Measurements from ENCODE around the gene GSK3B.

Gene GSK3B

GRCh38 chr3:119939077-119939476 is 155.2 kb downstream of the GSK3B start:
- no peak for DNase-seq
- no peak for TF ChIP-seq POLR2A (IDR thresholded peaks at IDR 0.05; ENCODE audit: low read length)
- TF ChIP-seq GATA1 (IDR thresholded peaks at IDR 0.05; ENCODE audit: low read depth, low read length) = no peak

- DNase-seq = no peak
- no peak for TF ChIP-seq GATA1 (IDR thresholded peaks at IDR 0.05; ENCODE audit: low read depth, low read length)
- no peak for TF ChIP-seq POLR2A (IDR thresholded peaks at IDR 0.05; ENCODE audit: low read length)
Observed at GRCh38 chr3:119937229-119937628, 157.0 kb downstream of the GSK3B start.

- TF ChIP-seq GATA1 (IDR thresholded peaks at IDR 0.05; ENCODE audit: low read depth, low read length) (no peak), POLR2A (IDR thresholded peaks at IDR 0.05; ENCODE audit: low read length) (no peak)
- no peak for DNase-seq
Observed at GRCh38 chr3:119934249-119934648, 160.0 kb downstream of the GSK3B start.

GRCh38 chr3:119933207-119933606 is 161.0 kb downstream of the GSK3B start:
- no peak for DNase-seq
- TF ChIP-seq POLR2A (IDR thresholded peaks at IDR 0.05; ENCODE audit: low read length) (no peak), GATA1 (IDR thresholded peaks at IDR 0.05; ENCODE audit: low read depth, low read length) (no peak)

- DNase-seq = no peak
Observed at GRCh38 chr3:119930286-119930685, 164.0 kb downstream of the GSK3B start.

GRCh38 chr3:119927190-119927589 is 167.1 kb downstream of the GSK3B start:
- DNase-seq = no peak
- TF ChIP-seq GATA1 (IDR thresholded peaks at IDR 0.05; ENCODE audit: low read depth, low read length) (no peak), POLR2A (IDR thresholded peaks at IDR 0.05; ENCODE audit: low read length) (no peak)

More at GRCh38 chr3:119930286-119930685, 164.0 kb downstream of the GSK3B start:
- no peak for TF ChIP-seq GATA1 (IDR thresholded peaks at IDR 0.05; ENCODE audit: low read depth, low read length)
- no peak for TF ChIP-seq POLR2A (IDR thresholded peaks at IDR 0.05; ENCODE audit: low read length)

GRCh38 chr3:119924111-119925094 is 169.8 kb downstream of the GSK3B start:
- TF ChIP-seq POLR2A (IDR thresholded peaks at IDR 0.05; ENCODE audit: low read length) = no peak
- TF ChIP-seq GATA1 (IDR thresholded peaks at IDR 0.05; ENCODE audit: low read depth, low read length) = no peak
- DNase-seq = no peak

- TF ChIP-seq POLR2A (IDR thresholded peaks at IDR 0.05; ENCODE audit: low read length) (no peak), GATA1 (IDR thresholded peaks at IDR 0.05; ENCODE audit: low read depth, low read length) (no peak)
- DNase-seq = no peak
Observed at GRCh38 chr3:119918992-119919933, 175.0 kb downstream of the GSK3B start.

- TF ChIP-seq GATA1 (IDR thresholded peaks at IDR 0.05; ENCODE audit: low read depth, low read length) (no peak), POLR2A (IDR thresholded peaks at IDR 0.05; ENCODE audit: low read length) (no peak)
- DNase-seq = no peak
Observed at GRCh38 chr3:119913021-119913420, 181.2 kb downstream of the GSK3B start.

- no peak for DNase-seq
- TF ChIP-seq POLR2A (IDR thresholded peaks at IDR 0.05; ENCODE audit: low read length) = no peak
- TF ChIP-seq GATA1 (IDR thresholded peaks at IDR 0.05; ENCODE audit: low read depth, low read length) = no peak
Observed at GRCh38 chr3:119912220-119912619, 182.0 kb downstream of the GSK3B start.

GRCh38 chr3:119911748-119912147 is 182.5 kb downstream of the GSK3B start:
- TF ChIP-seq GATA1 (IDR thresholded peaks at IDR 0.05; ENCODE audit: low read depth, low read length) (no peak), POLR2A (IDR thresholded peaks at IDR 0.05; ENCODE audit: low read length) (no peak)
- no peak for DNase-seq

- TF ChIP-seq POLR2A (IDR thresholded peaks at IDR 0.05; ENCODE audit: low read length) (no peak), GATA1 (IDR thresholded peaks at IDR 0.05; ENCODE audit: low read depth, low read length) (no peak)
Observed at GRCh38 chr3:119902061-119902460, 192.2 kb downstream of the GSK3B start.

GRCh38 chr3:119901148-119901547 is 193.1 kb downstream of the GSK3B start:
- TF ChIP-seq GATA1 (IDR thresholded peaks at IDR 0.05; ENCODE audit: low read depth, low read length) (no peak), POLR2A (IDR thresholded peaks at IDR 0.05; ENCODE audit: low read length) (no peak)
- no peak for DNase-seq

More at GRCh38 chr3:119902061-119902460, 192.2 kb downstream of the GSK3B start:
- no peak for DNase-seq

- TF ChIP-seq GATA1 (IDR thresholded peaks at IDR 0.05; ENCODE audit: low read depth, low read length) (no peak), POLR2A (IDR thresholded peaks at IDR 0.05; ENCODE audit: low read length) (no peak)
- DNase-seq = no peak
Observed at GRCh38 chr3:119899192-119899511, 195.1 kb downstream of the GSK3B start.

All from erythroblast (primary cell).